NCI-H1092 treated with DMSO at 0.1 percent for 48 hours (cell line): Measurements from ENCODE around the gene ACTR3C.
A peak's percentile ranks its signal among the peaks of the same experiment; 100 is the strongest.

ENCODE experiments used
- DNase-seq: peaks from one replicate; lab custom pipeline; 2025; lab: John Stamatoyannopoulos, UW

The ACTR3C gene

GRCh38 chr7:150359622-150360362 is 36.4 kb upstream of the ACTR3C start:
- DNase-seq: no peak

- no peak for DNase-seq
These were observed 35.8 kb upstream of the ACTR3C start for GRCh38 chr7:150358988-150359621.

- no peak for DNase-seq
These were observed 35.1 kb upstream of the ACTR3C start for GRCh38 chr7:150358433-150358832.

- DNase-seq: no peak
These were observed 34.6 kb upstream of the ACTR3C start for GRCh38 chr7:150357771-150358427.

GRCh38 chr7:150357270-150357669 is 33.9 kb upstream of the ACTR3C start:
- peak; percentile 31 for DNase-seq

DNA sequence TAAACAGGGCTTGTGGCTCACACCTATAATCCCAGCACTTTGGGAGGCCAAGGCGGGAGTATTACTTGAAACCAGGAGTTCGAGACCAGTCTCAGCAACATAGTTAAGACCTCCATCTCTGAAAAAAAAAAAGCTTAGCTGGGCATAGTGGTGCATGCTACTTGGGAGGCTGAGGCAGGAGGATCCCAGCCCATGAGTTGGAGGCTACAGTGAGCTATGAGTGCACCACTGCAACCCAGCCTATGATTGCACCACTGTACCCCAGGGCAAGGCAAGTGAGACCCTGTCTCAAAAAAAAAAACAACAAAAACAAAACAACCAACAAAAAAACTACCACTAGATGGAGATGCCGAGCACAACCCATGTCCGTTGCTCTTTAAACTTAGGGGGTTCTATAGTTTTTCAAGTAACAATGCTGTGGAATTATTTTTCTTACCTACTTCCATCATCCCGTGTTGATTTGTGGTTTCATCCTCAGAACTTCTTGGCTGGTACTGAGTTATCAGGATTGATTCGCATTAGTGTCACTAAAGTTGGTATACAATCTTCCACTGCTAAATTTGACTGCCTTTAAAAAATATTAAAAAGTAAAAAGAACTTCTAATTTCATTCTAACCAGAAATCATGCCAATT is 33.0 kb upstream of the ACTR3C start:
- DNase-seq: peak; percentile 45

DNA sequence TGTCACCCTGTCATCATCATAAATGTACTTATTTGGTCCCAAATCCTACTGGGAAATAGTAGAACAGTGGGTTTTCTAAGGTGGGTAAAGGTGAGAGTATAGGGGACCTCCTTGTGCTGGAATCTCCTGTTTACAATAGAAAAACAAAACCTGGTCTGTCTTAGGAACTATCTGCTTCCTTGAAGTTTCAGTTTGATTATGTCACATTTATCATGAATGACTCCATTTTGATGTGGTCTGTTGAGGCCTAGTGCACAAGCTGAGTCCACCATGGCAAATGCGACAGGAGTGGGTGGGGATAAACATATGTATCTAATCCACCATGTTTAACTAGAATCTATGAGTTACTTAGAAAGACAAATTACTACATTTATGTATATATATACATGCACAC is 32.3 kb upstream of the ACTR3C start:
- no peak for DNase-seq

GRCh38 chr7:150351587-150352194 is 28.3 kb upstream of the ACTR3C start:
- no peak for DNase-seq

- DNase-seq: no peak
These were observed 23.6 kb upstream of the ACTR3C start for GRCh38 chr7:150346922-150347321.

- no peak for DNase-seq
These were observed 21.7 kb upstream of the ACTR3C start for GRCh38 chr7:150345012-150345411.

DNA sequence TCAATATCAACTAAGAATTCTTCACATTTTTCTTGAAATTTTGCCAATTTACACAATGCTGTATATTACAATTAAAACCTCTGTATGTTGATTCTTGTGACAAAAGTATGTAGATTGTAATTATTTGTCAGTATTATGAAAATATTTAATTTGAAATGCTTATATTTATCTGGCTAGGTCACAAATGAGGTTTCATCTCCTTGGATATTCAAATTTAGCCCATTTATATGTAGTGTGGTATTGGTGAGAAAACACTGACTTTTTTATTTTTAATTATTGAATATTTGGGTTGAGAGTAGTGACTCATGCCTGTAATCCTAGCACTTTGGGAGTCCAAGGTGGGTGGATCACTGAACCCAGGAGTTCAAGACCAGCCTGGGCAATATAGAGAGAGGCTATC is 21.0 kb upstream of the ACTR3C start:
- no peak for DNase-seq

- no peak for DNase-seq
These were observed 19.9 kb upstream of the ACTR3C start for GRCh38 chr7:150343225-150343624.

GRCh38 chr7:150342121-150342408 is 18.7 kb upstream of the ACTR3C start:
- no peak for DNase-seq

GRCh38 chr7:150341263-150342120 is 18.1 kb upstream of the ACTR3C start, which contains the start of gene RARRES2:
TSS of gene RARRES2 (minus strand) at chr7:150341629. CDS start at chr7:150340609, 1,020 bp downstream.
- DNase-seq: no peak

DNA sequence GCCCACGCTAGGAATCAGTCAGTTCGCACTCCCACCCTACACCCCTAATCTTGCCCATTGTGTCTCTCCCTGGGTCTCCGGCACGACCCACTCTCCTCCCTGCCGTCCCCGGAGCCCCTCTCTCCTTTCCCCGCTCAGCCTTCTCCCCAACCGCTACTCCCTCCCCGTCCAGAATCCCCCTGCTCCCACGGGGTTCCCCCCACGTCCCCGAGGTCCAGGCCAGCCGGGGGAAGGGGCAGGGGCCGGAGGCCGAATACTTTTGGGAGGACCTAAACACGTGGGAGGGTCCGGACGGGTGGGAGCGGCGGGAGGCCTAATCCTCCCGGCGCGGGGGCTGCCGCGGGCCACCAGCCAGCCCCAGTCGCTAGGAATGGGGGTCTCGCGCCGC is 17.5 kb upstream of the ACTR3C start:
- DNase-seq: no peak

DNA sequence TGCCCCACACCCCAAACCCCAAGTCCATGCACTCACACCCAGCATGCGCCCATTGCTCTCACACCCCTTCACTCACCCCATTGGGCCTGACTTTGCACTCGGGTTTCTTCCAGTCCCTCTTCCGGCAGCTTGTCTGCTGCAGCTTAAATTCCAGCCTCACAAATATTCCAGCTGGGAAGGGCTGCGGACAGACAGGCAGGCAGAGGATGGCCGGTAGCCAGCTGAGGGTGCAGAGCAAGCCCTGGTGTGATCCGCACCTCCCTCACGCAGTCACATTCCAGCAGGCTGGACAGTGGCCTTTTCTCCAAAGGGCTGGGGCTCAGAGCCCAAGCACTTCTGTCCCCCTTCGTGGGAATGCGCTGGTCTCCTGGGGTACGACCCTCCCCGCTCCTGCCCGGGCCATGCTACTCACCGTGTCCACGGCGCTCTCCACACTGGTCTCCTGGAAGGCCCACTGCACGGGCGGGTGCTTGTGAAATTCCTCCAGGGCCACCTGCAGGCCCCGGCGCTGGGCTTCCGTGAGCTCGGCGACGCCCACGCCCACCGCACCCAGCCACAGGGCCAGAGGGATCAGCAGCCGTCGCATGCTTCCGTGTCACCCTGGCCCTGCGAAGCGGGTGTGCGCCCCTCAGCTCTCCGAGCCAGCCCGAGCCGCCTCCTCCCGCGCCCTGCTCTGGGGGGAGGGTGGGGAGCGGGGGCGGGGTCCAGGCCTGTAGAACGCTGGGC is 16.8 kb upstream of the ACTR3C start:
- no peak for DNase-seq

DNA sequence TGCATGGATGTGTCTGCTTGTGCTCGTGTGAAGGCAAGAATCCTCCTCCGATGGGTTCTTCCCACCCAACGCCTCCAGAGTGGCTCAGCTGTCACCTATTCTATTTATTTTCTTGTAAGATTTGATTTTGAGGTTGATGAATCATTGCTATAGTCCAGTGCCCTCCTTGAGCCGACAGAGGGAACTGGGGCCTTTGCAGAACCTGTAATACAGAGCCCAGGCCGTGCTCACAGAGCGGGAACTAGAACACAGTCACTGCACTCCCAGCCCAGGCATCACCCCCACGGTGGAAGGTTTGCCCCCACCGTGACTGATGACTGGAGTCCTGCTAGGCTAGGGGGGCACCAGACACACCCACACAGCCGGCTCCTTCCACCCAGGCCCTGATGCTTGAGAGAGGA is 16.1 kb upstream of the ACTR3C start:
- DNase-seq: no peak

DNA sequence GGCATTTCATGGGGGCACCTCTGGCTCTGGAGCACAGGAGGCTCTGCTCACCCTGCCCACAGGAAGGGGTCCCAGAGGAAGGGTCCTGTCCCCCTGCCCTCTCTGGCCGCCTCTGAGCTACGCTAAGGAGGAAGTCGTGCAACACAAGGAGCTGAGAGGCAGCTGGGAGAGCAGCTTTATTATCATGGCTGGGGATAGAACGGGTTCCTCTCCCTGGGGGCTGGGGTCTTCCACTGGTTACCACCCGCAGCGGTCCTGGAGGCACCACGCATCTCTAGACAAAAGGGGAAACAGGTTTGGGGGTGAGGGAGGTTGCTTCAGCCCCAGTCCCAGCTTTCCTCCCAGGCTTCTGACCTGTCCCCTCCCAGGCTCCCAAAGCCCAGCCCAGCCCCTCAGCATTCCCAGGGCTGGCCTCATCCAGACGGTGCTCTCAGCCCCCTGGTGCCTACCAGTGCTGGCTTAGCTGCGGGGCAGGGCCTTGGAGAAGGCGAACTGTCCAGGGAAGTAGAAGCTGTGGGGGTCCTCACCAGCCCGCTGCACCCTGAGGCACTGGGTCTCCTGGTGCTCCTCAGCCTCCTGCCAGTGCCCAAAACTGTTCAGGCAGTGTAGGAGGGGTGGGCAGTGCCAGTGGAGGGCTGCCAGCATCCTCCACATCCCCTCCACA is 15.0 kb upstream of the ACTR3C start:
- no peak for DNase-seq

- DNase-seq: no peak
These were observed 14.3 kb upstream of the ACTR3C start for GRCh38 chr7:150337659-150338081.

- no peak for DNase-seq
These were observed 13.8 kb upstream of the ACTR3C start for GRCh38 chr7:150337179-150337578.
